CD4-positive, alpha-beta T cell treated with Interleukin-17A for 1 hour (primary cell): Measurements from ENCODE around the gene PPP1R37.
A peak's percentile ranks its signal among the peaks of the same experiment; 100 is the strongest.

Experiments used
- DNase-seq: peaks from one replicate; pipeline ENCODE4 v3.0.0-alpha.2; 2020

PPP1R37 gene

GRCh38 chr19:45071545-45071938, 21.4 kb upstream of the PPP1R37 start:
- DNase-seq: no peak

GRCh38 chr19:45071969-45072790, 20.8 kb upstream of the PPP1R37 start:
- DNase-seq: no peak

- DNase-seq: no peak
These were observed 18.2 kb upstream of the PPP1R37 start for GRCh38 chr19:45074744-45075300.

- DNase-seq: peak; percentile 62
These were observed 17.5 kb upstream of the PPP1R37 start for GRCh38 chr19:45075301-45076028.

- DNase-seq: peak; percentile 80
These were observed 16.7 kb upstream of the PPP1R37 start, which contains the start of gene ZNF296 for GRCh38 chr19:45076029-45076850. Gene ZNF296, minus strand, starts transcription at chr19:45076478. Its CDS starts 105 bp downstream, at chr19:45076373.

- DNase-seq: peak; percentile 20
These were observed 15.9 kb upstream of the PPP1R37 start for GRCh38 chr19:45076851-45077730.

GRCh38 chr19:45078390-45079062, 14.5 kb upstream of the PPP1R37 start:
- no peak for DNase-seq

GRCh38 chr19:45079063-45079910, 13.7 kb upstream of the PPP1R37 start, which contains the start of gene GEMIN7:
Gene GEMIN7, plus strand, starts transcription at chr19:45079260. Its CDS starts 10,855 bp downstream, at chr19:45090115.
- DNase-seq: peak; percentile 80

GRCh38 chr19:45079911-45080370, 13.0 kb upstream of the PPP1R37 start:
- no peak for DNase-seq

GRCh38 chr19:45082170-45082569, 10.8 kb upstream of the PPP1R37 start:
- DNase-seq: no peak

GRCh38 chr19:45086480-45086879, 6.5 kb upstream of the PPP1R37 start:
- no peak for DNase-seq

GRCh38 chr19:45087531-45087930, 5.4 kb upstream of the PPP1R37 start:
- DNase-seq: peak; percentile 86

GRCh38 chr19:45090034-45090433, 2.9 kb upstream of the PPP1R37 start:
- DNase-seq: no peak

GRCh38 chr19:45090606-45091005, 2.4 kb upstream of the PPP1R37 start:
- DNase-seq: no peak

- peak; percentile 98 for DNase-seq
These were observed 1.7 kb upstream of the PPP1R37 start for GRCh38 chr19:45091031-45091923.

GRCh38 chr19:45094137-45094536, 1.2 kb downstream of the PPP1R37 start:
- no peak for DNase-seq

GRCh38 chr19:45094707-45095106, 1.7 kb downstream of the PPP1R37 start:
- no peak for DNase-seq

- no peak for DNase-seq
These were observed 2.8 kb downstream of the PPP1R37 start for GRCh38 chr19:45095496-45096413.
